ENCODE results near the gene ITGB6.

Gene ITGB6

DNA sequence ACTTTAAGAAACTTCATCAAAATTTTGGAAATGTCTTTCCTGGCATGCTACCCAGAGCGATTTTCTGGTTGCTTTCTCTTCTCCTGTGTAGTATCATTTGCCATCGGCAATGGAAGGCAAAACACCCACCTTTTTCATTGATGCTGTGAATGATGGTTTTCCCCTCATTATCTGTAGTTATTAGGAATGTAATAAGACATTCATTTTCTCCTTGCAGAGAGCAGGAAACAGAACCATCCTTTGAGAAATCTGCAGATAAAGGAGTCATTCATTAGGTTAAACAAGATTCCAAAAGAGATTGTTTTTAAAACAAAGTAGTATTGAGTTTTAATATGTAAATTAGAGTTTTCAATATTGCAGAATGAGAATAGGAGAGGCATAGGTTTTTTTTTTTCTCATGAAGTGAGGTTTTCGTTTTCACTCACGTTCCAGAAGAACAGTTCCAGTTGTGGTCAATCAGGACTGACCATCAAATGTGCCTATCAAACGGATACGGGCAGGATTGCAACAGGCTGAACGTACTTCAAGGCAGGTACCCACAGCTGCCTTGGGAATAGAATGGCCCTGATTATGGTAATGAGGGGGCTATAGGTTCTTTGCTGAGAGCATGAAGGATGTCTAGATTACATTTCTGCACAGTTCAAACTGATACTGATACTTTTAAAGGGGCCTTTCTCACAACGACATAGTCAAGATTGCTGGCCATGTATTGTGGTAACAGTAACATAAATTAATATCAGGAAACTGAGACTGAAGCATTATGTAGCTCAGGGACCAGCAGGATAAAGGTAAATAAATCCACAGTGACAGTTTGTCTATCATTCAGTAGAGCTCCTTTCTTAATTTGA is 87.9 kb downstream of the ITGB6 start:
- in situ Hi-C loops (cut with MboI; ENCODE audit: low pct_unique_long_range_greater_than_20kb, low sequenced_read_pairs), result no loop called here

DNA sequence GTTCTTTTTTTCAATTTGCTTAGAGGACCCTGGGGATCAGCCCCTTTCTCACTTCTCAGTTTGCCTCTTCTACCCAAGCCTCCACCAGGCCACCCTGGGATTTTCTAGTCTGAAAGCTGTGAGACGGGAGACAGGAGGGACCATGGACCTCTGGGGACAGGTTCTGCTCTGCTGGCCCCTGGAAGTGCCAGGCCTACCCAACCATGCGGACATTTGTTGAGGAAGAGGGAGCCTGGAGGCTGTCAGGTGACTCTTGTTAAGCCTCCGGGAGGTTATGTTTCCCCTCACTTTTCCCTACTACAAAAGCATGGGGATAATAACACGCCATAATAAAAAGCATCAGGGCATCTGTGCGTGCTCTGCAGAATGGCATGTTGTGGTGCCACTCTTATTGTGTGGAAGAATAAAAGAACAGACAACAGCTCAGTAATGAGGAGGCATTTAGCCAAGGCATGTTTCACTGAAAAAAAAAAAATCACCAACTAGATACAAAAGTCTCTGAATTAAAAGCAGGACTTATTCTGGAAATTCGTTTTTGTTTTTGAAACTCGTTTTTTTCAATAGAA is 89.3 kb downstream of the ITGB6 start:
- no peak for DNase-seq
- in situ Hi-C loops (cut with MboI; ENCODE audit: low pct_unique_long_range_greater_than_20kb, low sequenced_read_pairs), result no loop called here

More for the DNA sequence above, 87.9 kb downstream of the ITGB6 start:
- no peak for DNase-seq

DNA sequence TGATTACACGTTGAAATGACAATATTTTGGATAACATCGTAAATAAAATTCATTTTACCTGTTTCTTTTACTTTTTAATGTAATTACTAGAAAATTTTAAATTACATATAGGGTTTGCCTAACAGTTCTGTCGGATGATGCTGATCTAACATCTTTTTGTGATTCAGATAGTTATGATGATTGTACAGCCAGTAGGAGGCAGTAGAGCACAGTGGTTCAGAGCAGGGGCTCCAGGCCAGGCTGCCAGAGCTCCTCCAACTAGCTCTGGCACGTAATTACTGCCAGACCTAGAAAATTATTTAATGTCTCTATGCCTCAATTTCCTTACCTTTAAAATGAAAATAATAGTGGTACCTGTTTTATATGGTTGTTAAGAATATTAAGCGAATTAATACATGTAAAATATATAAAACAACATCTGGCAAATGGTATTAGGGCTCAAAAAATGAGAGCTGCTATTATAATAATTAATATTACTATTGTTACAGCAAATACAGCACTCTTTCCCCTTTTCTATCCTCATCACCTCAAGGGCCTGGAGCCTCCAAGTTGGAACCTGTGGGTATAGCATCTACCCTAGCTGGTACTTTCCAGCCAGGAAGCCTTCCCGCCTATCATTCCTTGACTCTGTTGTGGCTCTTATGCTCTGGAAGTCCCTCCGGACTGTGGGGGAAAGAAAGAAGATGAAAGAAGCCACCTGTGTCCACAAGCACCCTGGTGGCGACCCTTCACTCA is 90.0 kb downstream of the ITGB6 start:
- in situ Hi-C loops (cut with MboI; ENCODE audit: low pct_unique_long_range_greater_than_20kb, low sequenced_read_pairs), result no loop called here
- peak; percentile 65 for DNase-seq

DNA sequence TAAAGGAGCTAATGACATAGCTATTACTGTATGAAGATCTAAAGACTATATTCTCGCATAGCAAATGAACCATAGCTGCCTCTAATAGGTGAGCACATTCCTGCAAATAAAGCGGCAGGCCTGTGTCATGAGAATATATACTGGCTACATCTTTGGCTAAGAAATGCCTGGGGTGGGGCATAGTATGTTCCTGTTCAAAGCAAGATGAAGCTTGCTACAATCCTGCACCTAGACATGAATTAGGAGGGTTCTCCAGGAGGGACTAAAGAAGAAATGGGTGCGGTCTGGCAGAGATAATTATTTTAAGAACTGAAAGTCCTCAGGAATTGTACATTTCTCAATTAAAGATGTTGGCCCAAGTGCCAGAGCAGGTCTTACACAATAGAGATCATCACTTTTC is 90.8 kb downstream of the ITGB6 start:
- DNase-seq, result no peak
- in situ Hi-C loops (cut with MboI; ENCODE audit: low pct_unique_long_range_greater_than_20kb, low sequenced_read_pairs), result no loop called here

DNA sequence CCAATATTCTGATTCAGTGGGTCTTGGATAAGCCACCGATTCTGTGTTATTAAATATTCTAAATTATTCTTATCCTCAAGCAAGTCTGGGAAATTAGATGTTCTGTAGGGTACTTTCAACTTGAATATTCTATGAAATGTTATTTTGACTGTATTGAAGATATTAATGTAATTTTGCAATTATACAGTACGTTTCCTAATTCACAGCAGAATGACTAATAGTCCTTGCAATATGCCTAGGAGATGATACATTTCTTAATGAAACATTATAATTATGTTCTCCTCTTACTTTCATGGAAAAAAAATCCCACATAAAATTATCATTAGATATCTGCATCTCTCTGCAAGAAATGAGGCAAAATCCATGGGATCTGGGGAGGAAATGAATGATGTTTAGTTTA is 91.4 kb downstream of the ITGB6 start:
- in situ Hi-C loops (cut with MboI; ENCODE audit: low pct_unique_long_range_greater_than_20kb, low sequenced_read_pairs), result no loop called here
- DNase-seq, result no peak

DNA sequence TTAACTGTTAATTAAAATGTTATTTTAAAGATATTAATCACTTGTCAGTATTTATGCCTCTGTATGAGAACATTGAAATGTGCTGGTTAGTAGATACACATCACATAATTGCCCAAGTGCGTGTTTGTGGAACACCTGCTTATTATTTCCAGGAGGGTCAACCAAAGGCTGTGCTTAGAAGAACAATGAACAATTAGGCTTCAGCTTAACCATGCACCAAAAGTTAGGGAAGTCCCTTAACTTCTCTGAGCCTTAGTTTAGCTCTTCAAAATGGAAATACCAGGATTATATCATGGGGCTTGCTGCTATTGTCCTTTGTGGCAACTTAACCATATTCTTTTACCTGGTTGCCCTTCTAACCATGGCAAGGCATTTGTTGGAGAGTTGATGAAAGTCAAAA is 94.7 kb downstream of the ITGB6 start:
- in situ Hi-C loops (cut with MboI; ENCODE audit: low pct_unique_long_range_greater_than_20kb, low sequenced_read_pairs), result no loop called here
- DNase-seq, result no peak

DNA sequence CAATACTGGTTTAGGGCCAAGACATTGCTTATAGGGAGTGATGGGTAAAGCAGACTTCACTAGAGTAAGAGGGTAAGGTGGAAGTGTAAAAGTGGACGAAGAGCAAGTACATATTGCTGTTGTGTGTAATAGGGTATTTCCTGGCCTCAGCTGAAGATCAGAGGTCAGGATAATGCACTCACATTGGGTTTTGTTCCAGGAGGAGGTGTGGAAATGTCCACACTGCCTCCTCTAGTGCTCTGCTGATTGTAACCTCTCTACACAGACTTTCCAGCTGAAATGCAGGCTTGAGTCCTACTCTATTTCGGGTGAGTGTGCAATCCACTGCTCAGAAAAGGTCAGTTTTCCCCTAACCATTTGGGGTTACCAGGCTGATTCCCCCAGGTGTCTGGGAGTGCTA is 96.0 kb downstream of the ITGB6 start:
- in situ Hi-C loops (cut with MboI; ENCODE audit: low pct_unique_long_range_greater_than_20kb, low sequenced_read_pairs), result no loop called here
- no peak for DNase-seq

DNA sequence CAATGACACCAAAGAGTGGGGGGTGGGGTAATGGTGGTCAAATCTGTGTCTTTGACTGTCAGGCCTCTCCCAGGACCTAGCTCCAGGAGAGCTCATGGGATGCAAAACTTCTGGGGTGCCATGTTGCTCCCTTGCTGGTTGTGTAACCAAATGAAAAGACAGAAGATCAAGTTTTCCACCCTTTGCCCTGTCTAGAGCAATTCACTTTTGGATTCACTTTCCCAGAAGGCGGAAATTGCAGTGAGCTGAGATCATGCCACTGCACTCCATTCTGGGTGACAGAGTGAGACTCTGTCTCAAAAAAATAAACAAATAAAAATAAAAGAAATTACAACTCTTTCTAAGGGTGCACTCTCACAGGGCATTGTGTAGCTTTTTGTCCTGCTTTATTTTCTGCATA is 102.7 kb downstream of the ITGB6 start:
- no peak for DNase-seq
- in situ Hi-C loops (cut with MboI; ENCODE audit: low pct_unique_long_range_greater_than_20kb, low sequenced_read_pairs), result no loop called here

DNA sequence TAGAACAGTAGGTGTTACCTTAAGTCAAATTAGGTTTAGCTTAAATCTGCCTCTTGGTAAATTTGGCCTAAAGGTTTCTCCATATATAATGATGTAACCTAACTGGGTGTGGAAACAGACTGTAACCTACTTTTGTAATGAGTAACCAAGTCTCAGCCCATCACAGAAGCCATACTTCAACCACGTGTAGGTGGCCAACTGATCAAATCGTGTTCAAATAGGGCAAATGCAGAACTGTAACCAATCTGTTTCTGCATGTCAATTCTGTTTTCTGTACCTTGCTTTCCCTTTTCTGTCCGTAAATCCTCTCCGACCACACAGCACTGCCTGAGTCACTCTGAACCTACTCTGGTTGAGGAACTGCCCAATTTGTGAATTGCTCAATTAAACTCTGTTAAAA is 103.7 kb downstream of the ITGB6 start:
- DNase-seq, result no peak
- in situ Hi-C loops (cut with MboI; ENCODE audit: low pct_unique_long_range_greater_than_20kb, low sequenced_read_pairs), result no loop called here

DNA sequence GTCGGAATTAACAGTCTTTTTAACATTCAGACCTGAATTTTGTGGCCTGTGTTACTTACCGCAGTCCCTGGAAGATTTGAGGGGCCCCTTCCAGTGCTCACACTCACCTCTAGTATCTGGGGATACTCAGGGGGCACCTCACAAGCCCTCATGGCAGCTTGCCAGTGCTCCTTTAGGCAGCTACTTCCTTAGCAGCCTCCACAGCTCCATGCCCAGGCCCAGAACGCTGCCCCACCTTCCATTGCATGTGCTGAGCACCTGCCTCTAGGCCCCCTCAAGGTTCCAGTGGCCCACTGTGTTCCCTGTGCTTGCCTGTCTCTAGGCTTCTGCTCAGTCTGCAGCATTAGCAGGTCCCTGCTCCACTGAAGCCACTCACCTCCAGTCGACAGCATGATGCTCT is 107.6 kb downstream of the ITGB6 start:
- in situ Hi-C loops (cut with MboI; ENCODE audit: low pct_unique_long_range_greater_than_20kb, low sequenced_read_pairs), result no loop called here
- DNase-seq, result no peak

DNA sequence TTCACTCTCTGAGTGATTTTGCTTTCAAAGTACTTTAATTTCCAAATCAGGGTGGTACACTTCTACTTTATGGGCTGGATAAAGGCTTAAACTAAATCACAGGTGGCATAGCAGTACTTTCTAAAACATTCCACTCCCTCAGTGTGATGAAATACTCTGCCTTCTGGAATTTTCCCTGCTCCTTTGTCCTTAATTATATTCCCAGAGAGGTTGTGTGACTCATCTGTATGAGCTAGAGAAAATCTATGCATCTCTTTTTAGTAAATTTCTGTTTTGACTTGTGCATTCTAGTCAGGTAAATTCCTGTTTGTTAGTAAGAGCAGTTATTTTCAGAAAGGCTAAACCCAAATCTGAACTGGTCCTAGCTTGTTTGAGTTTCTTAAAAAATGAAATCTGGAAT is 108.7 kb downstream of the ITGB6 start:
- in situ Hi-C loops (cut with MboI; ENCODE audit: low pct_unique_long_range_greater_than_20kb, low sequenced_read_pairs), result no loop called here
- DNase-seq, result no peak

DNA sequence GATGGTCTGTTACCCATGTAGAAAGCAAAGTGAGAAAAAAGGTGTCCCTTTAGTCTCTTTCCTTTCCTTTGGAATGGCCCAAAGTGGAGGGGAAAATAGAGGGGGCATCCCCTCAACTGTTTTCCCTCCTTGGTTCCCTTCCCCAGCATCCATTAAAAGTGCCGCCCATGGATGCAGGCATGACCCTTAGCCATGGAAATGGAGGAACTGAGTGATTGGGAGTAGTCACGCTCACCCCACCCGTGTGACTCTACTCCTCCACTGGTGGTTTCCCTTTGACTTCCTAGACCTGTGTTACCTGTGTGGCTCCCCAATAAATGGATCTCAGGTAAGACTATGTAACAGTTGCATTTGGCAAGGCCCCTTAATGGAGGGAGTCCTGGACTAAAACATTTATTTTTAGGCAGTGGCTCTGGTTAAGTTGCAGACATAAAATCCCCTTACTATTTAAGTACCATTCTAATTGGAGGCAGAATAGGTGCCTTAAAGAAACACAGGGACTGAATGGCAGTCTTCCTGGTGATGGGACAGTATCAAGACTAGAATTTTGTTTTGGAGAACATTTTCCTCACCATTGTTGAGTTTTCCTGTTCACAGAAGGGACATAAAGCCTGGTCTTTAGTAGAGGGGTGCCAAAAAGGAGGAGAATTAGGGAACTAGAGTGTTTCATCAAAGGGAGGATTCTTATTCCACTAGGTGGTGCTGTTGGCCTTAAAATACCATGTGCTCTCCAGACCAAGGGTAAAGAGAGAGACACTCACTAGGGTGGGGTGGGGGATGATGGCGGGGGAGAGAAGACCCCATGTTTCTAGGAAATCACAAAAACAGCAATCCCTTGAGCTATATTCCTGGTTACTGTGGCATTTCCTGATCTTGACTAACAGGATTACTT is 112.0 kb downstream of the ITGB6 start:
- in situ Hi-C loops (cut with MboI; ENCODE audit: low pct_unique_long_range_greater_than_20kb, low sequenced_read_pairs), result no loop called here
- DNase-seq, result peak; percentile 71

DNA sequence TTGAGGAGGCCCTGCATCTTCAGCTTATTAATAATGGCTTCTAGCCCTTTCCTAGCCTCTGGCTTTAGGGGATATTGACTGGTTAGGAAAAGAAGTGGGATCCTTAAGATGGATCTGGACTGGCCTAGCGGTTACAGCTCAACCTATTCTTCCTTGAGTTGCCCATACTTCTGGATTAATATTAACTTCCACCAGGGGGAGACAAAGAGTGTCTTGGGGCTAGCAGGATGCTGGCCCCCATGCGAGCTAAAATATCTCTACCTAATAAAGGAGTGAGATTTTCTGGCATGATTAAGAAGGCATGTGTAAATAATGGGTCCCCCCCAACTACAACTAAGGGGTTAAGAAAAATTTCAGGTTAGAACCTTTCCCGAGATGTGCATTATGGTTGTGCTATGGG is 114.4 kb downstream of the ITGB6 start:
- DNase-seq, result peak; percentile 6
- in situ Hi-C loops (cut with MboI; ENCODE audit: low pct_unique_long_range_greater_than_20kb, low sequenced_read_pairs), result no loop called here

DNA sequence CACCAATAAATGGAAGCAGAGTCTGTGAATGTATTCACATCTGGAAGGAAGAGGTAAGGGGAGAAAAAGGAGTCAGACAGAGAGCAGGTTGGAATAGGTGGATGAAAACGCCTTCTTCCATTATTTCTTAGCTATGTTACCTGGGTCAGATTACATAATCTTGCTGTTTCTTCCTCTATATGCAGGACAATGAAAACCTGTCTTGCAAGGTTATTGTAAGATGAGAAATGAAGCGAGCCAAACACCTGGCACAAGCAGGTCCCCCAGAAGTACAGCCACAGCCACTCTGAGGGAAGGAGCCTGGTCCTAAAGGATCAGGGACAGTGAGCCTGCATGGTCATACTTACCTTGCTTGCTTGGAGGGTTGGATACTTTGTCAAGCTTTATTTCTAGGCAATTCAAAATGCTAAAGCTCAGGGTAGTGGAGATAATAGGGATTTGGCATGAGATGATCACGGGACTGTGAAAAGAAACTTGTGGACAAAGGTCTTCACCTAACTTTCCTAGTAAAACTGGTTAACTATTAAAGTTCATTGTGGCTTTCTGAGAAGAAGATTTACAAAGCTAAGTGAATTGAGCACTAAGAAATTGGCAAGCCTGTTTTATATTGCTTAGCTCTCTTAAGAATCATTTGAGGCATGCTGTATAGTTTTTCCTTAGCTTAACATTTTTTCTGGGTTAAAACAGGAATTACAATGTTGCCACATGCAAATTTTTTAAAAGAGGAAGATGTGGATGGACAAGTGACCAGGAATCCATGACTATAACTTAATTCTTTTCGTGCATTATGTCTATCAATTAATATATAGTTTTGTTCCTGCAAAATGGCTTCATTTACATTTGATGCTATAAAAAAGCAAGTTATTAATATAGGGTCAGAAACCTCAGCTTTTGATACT is 121.9 kb downstream of the ITGB6 start:
- in situ Hi-C loops (cut with MboI; ENCODE audit: low pct_unique_long_range_greater_than_20kb, low sequenced_read_pairs), result no loop called here

DNA sequence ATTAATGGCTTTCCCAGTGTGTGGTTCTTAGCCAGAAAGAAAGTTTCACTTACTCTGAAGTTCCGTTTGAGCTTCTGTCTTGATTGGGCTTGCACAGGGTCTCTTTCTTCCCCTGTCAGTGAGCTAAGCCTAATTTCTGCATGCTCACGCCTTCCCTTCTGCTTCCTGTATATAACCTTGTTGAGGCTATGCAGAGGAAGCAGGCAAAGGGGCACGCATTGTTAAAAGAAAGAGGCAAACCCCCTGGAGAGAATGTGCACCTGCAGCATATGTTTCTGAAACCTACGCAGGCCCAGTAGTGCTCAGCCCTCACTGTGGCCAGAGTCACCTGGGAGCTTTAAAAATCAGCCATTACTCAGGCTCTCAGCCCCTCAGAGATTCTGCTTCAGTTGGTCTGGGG is 123.2 kb downstream of the ITGB6 start:
- in situ Hi-C loops (cut with MboI; ENCODE audit: low pct_unique_long_range_greater_than_20kb, low sequenced_read_pairs), result no loop called here
- peak; percentile 34 for DNase-seq

More for the DNA sequence above, 121.9 kb downstream of the ITGB6 start:
- no peak for DNase-seq

DNA sequence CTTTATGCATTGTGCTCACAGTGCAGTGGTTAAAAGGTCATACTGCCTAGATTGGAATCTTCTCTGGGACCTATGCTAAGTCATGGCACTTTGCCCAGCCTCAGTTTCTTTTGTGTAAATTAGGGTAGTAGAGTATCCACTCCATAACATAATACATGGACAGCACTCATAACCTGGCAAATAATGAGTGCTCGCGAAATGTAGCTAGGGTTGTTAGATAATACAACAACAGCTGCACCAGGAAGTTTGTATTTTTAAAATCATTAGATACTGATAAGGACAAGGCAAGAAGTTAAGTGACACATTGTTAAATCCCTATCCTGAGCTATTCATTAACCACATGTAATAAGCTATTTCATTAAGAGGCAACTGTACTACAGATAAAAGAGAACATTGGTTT is 123.8 kb downstream of the ITGB6 start:
- in situ Hi-C loops (cut with MboI; ENCODE audit: low pct_unique_long_range_greater_than_20kb, low sequenced_read_pairs), result no loop called here
- no peak for DNase-seq

DNA sequence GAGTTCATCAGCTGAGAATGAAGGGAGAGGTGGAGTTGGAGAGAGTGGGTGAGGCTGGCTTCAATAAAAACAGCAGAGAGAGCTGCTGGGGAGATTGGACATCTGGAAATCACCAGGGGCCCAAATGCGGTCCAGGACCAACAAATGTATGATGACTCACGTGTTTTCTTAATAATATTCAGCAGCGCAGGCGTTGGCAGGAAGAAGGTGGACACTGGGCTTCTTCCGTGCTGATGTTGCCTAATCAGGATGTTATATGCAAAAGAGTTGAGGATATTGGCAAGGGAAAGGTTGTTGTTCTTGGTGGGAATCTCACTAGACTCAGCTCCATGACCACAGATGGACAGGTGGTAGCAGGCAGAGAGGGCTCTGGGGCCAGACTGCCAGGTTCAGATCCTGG is 124.9 kb downstream of the ITGB6 start:
- in situ Hi-C loops (cut with MboI; ENCODE audit: low pct_unique_long_range_greater_than_20kb, low sequenced_read_pairs), result no loop called here
- DNase-seq, result no peak

DNA sequence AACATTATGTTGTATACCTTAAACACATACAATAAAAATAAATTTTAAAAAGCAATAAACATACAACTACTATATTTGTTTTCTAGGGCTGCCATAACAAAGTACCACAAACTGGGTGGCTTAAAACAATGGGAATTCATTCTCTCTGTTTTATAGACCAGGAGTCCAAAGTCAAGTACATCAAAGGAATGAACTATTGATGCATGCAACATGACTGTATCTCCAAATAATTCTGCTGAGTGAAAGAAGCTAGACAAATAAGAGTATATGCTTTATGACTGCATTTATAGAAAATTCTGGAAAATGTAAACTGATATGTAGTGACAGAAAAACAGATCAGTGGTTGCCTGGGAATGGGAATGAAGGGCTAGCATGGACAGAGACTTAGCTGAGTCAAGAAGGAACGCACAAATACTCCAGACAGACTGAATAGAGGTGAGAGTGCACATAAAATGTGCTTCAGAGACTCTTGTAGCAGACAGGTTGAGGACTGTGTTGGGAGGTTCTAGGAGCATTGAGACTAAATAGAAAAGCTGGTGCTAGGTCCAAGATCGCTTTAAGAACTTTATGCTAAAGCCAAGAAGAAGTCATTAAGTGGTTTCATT is 126.7 kb downstream of the ITGB6 start:
- DNase-seq, result no peak
- in situ Hi-C loops (cut with MboI; ENCODE audit: low pct_unique_long_range_greater_than_20kb, low sequenced_read_pairs), result no loop called here
